SK-N-SH (cell line): ENCODE results near the gene FAM83D. TPM values are rescaled to one million over a fixed set of nuclear protein-coding genes. Genes with fewer than 3 reads are reported as not detected.

ENCODE experiments used
- CTCF ChIA-PET: fragments of 300-600, 350-600 bp; formaldehyde crosslinking; extraction: SDS; loops from one replicate; lab custom pipeline; 2021; lab: Yijun Ruan, JAX
- POLR2A ChIA-PET: fragments of 350-600 bp; sonication (Branson Sonifier 250); formaldehyde crosslinking; extraction: SDS; loops from one replicate; lab custom pipeline; 2020; ENCODE audit warnings: antibody characterized with exemption, inconsistent platforms; lab: Yijun Ruan, JAX
- DNase-seq: peaks from one replicate; pipeline ENCODE4 v3.0.0; 2012
- H2AFZ ChIP-seq: fragments of 200-600 bp; sonication (generic); 2 replicates; pipeline ENCODE4 v1.8.1; 2016; ENCODE audit warnings: antibody characterized with exemption, mild to moderate bottlenecking, low read depth
- H3F3A ChIP-seq: fragments of 200-600 bp; sonication (generic); replicated peaks from 2 replicates; pipeline ENCODE3; 2016; ENCODE audit warnings: antibody characterized with exemption, mild to moderate bottlenecking; ENCODE audit not compliant: insufficient read depth
- H3K27ac ChIP-seq, 2 experiments: fragments of 200-500 bp in 1 of 2; fragments of 200-600 bp in 1 of 2; sonication (Bioruptor generic) in 1 of 2; sonication (generic), shearing (Covaris generic) in 1 of 2; 2 replicates each; pipeline versions ENCODE4 v1.5.1 to v1.6.1; 2014 to 2016; ENCODE audit warnings: low read depth in 2 of 2, inconsistent platforms in 1 of 2, low read length in 1 of 2, mild to moderate bottlenecking in 1 of 2, mixed read lengths in 1 of 2
- H3K27me3 ChIP-seq: fragments of 200-600 bp; sonication (generic), shearing (Covaris generic); 2 replicates; pipeline ENCODE4 v1.6.1; 2016; ENCODE audit warnings: mixed run types; ENCODE audit not compliant: insufficient read depth
- H3K36me3 ChIP-seq, 2 experiments: fragments of 200-500 bp in 1 of 2; fragments of 200-600 bp in 1 of 2; sonication (Bioruptor generic) in 1 of 2; sonication (generic) in 1 of 2; replicated peaks in 1 of 2; 2 replicates each; pipeline versions ENCODE3 to v1.5.1; 2014 to 2016; ENCODE audit warnings: low read length in 1 of 2, mild to moderate bottlenecking in 1 of 2; ENCODE audit not compliant: insufficient read depth in 2 of 2, control insufficient read depth in 1 of 2
- H3K4me1 ChIP-seq, 2 experiments: fragments of 200-500 bp in 1 of 2; fragments of 200-600 bp in 1 of 2; sonication (Bioruptor generic) in 1 of 2; sonication (generic), shearing (Covaris generic) in 1 of 2; 2 replicates each; pipeline versions ENCODE4 v1.5.1 to v1.6.1; 2014 to 2016; ENCODE audit warnings: low read depth in 1 of 2, low read length in 1 of 2, mixed run types in 1 of 2; ENCODE audit not compliant: insufficient read depth in 2 of 2, control insufficient read depth in 1 of 2
- H3K4me2 ChIP-seq: fragments of 200-600 bp; sonication (generic), shearing (Covaris generic); 2 replicates; pipeline ENCODE4 v1.6.1; 2017; ENCODE audit warnings: mixed run types
- H3K4me3 ChIP-seq, 2 experiments: fragments of 200-500 bp in 1 of 2; fragments of 200-600 bp in 1 of 2; sonication (Bioruptor generic) in 1 of 2; sonication (generic), shearing (Covaris generic) in 1 of 2; 2 replicates each; pipeline versions ENCODE4 v1.5.1 to v1.8.1; 2014 to 2016; ENCODE audit warnings: low read depth in 2 of 2, inconsistent platforms in 1 of 2, low read length in 1 of 2, mild to moderate bottlenecking in 1 of 2, mixed read lengths in 1 of 2, moderate library complexity in 1 of 2
- H3K79me2 ChIP-seq: fragments of 200-600 bp; sonication (generic); 2 replicates; pipeline ENCODE4 v1.8.1; 2017; ENCODE audit warnings: mild to moderate bottlenecking; ENCODE audit not compliant: insufficient read depth
- H3K9ac ChIP-seq: fragments of 200-600 bp; sonication (generic); 2 replicates; pipeline ENCODE4 v1.6.1; 2017; ENCODE audit warnings: mixed run types
- H3K9me2 ChIP-seq: fragments of 200-600 bp; sonication (generic); 2 replicates; pipeline ENCODE4 v1.6.1; 2017; ENCODE audit warnings: mixed run types
- H3K9me3 ChIP-seq: fragments of 200-600 bp; sonication (generic); 2 replicates; pipeline ENCODE4 v1.6.1; 2017; ENCODE audit warnings: mixed run types, mild to moderate bottlenecking, moderate library complexity
- H4K20me1 ChIP-seq: fragments of 200-600 bp; sonication (generic); 2 replicates; pipeline ENCODE4 v1.6.1; 2017; ENCODE audit warnings: mild to moderate bottlenecking, mixed run types; ENCODE audit not compliant: insufficient read depth
- CHD2 ChIP-seq: fragments of 150-350 bp; IDR thresholded peaks from 2 replicates; pipeline ENCODE4 v1.6.1; 2018; ENCODE audit warnings: low read length; ENCODE audit not compliant: partially characterized antibody
- CTCF ChIP-seq: fragments of 200-600 bp; sonication (generic); IDR thresholded peaks from 2 replicates; pipeline ENCODE4 v1.6.1; 2017; ENCODE audit warnings: antibody characterized with exemption, mild to moderate bottlenecking, moderate library complexity
- EP300 ChIP-seq, 2 experiments: IDR thresholded peaks; 2 replicates each; pipeline versions ENCODE4 v1.4.0 to v1.6.1; 2012; ENCODE audit warnings: borderline replicate concordance in 1 of 2, low read depth in 1 of 2, low read length in 1 of 2
- GATA2 ChIP-seq: sonication (generic); formaldehyde crosslinking; IDR thresholded peaks from 2 replicates; pipeline ENCODE4 v1.5.0; 2020; ENCODE audit warnings: mild to moderate bottlenecking, missing genetic modification reagents
- MAX ChIP-seq: IDR thresholded peaks from 2 replicates; pipeline ENCODE4 v1.4.0; 2012; ENCODE audit warnings: low read depth
- MXI1 ChIP-seq: IDR thresholded peaks from 2 replicates; pipeline ENCODE4 v1.6.1; 2012; ENCODE audit warnings: mild to moderate bottlenecking, low read depth, low read length, improper control_type of control experiment
- NFIC ChIP-seq: IDR thresholded peaks from 2 replicates; pipeline ENCODE4 v1.4.0; 2012; ENCODE audit warnings: borderline replicate concordance
- RCOR1 ChIP-seq: fragments of 150-350 bp; IDR thresholded peaks from 2 replicates; pipeline ENCODE4 v1.6.1; 2017; ENCODE audit warnings: antibody characterized with exemption, low read length
- TAF1 ChIP-seq: IDR thresholded peaks from 2 replicates; pipeline ENCODE4 v1.6.1; 2012; ENCODE audit warnings: low read depth, mild to moderate bottlenecking, low read length, moderate library complexity, borderline replicate concordance
- TEAD4 ChIP-seq: IDR thresholded peaks from 2 replicates; pipeline ENCODE4 v1.4.0; 2012; ENCODE audit warnings: mild to moderate bottlenecking, borderline replicate concordance; ENCODE audit not compliant: insufficient read depth
- WGBS: methylation state at CpG from one replicate; pipeline ENCODE4 v1.1.6; 2017; ENCODE audit warnings: low lambda C conversion rate; 5-methylcytosine and 5-hydroxymethylcytosine counted together
- polyA plus RNA-seq, 3 experiments: library from polyadenylated mRNA; depleted of rRNA; stranded (reverse); fragments of >200 nt; gene quantifications; 2 replicates each; pipeline ENCODE4 v1.2.3, GENCODE V29; 2012

The FAM83D gene
- polyA plus RNA-seq, 1 of the 3 experiments (the other 2 are of a cell fraction), result 21.5 TPM

GRCh38 chr20:38885357-38885756 is 40.9 kb upstream of the FAM83D start:
- no peak for DNase-seq
- TF ChIP-seq RCOR1 (no peak), EP300 (IDR thresholded peaks at IDR 0.05; ENCODE audit: borderline replicate concordance in 1 of 2, low read depth in 1 of 2, low read length in 1 of 2) (peak in 1 of 2 experiments; percentile 46; a peak in 1 of 4 replicates)
- H3K9me2 ChIP-seq, result no peaks in the 10 kb centered on the region
- no peaks in the 10 kb centered on the region for H3F3A ChIP-seq
- H3K9me3 ChIP-seq, result no peaks in the 10 kb centered on the region
- POLR2A ChIA-PET, result interaction anchor here (1.3 kb wide), 1 partner anchor 10 kb away, joined by 6 read pairs; no protein-coding TSS in a partner anchor
- no peaks in the 10 kb centered on the region for H3K27me3 ChIP-seq
- WGBS, result 23% methylated on average over 6 of the region's 6 CpGs
- no peak overlapping the region for H3K4me3 ChIP-seq
- CTCF ChIA-PET, result interaction anchor here (0.6 to 1.2 kb wide), 2 partner anchors 8 to 29 kb away, joined by 3 to 10 read pairs; no protein-coding TSS in a partner anchor
- no peaks in the 10 kb centered on the region for H4K20me1 ChIP-seq
- peak overlapping the region in 1 of 2 experiments; percentile 99; a peak in 2 of 4 replicates for H3K27ac ChIP-seq
- no peak overlapping the region for H2AFZ ChIP-seq
- no peak overlapping the region for H3K4me2 ChIP-seq
- H3K4me1 ChIP-seq, result peaks cover 0 to 73% of the 10 kb centered on the region in 2 experiments; a peak in 2 of 4 replicates
- H3K79me2 ChIP-seq, result no peaks in the 10 kb centered on the region
- H3K36me3 ChIP-seq, result no peaks in the 10 kb centered on the region
- H3K9ac ChIP-seq, result no peak overlapping the region

- Histone ChIP-seq H4K20me1 (no peaks in the 10 kb centered on the region), H3K9me2 (no peaks in the 10 kb centered on the region), H3K4me2 (no peak overlapping the region), H3K4me1 (peaks cover 0 to 60% of the 10 kb centered on the region in 2 experiments; a peak in 2 of 4 replicates), H3K4me3 (no peak overlapping the region), H3K9ac (no peak overlapping the region), H3K79me2 (no peaks in the 10 kb centered on the region), H3K36me3 (no peaks in the 10 kb centered on the region), H3F3A (no peaks in the 10 kb centered on the region), H2AFZ (no peak overlapping the region), H3K27ac (peak overlapping the region in 1 of 2 experiments; percentile 72; a peak in 2 of 4 replicates), H3K9me3 (no peaks in the 10 kb centered on the region)
- CTCF ChIA-PET, result interaction anchor here (0.7 to 2.9 kb wide), 5 partner anchors 9 to 163 kb away, joined by 3 to 11 read pairs (median 4); partner anchors contain the start of gene SLC32A1
- TF ChIP-seq GATA2 (CRISPR knock-in tag), result no peak
- no peak for TF ChIP-seq CTCF
- no peak for TF ChIP-seq MAX
- no peak for TF ChIP-seq RCOR1
- TF ChIP-seq TAF1, result no peak
- no peak for TF ChIP-seq NFIC
- TF ChIP-seq CHD2, result no peak
- TF ChIP-seq TEAD4, result no peak
- no peak for TF ChIP-seq MXI1
- TF ChIP-seq, all 33 proteins: peak for 0
- 38% methylated on average over 12 of the region's 13 CpGs for WGBS
- DNase-seq, result no peak
- no peaks in the 10 kb centered on the region; the same call in 1 of the 2 replicates for H3K27me3 ChIP-seq
- POLR2A ChIA-PET, result interaction anchor here (1.1 kb wide), 1 partner anchor 13 kb away, joined by 4 read pairs; no protein-coding TSS in a partner anchor
Observed at GRCh38 chr20:38888059-38888831, 38.0 kb upstream of the FAM83D start.
